ENCODE results near the gene CIAPIN1.

Gene CIAPIN1

GRCh38 chr16:57381791-57382534, 65.2 kb downstream of the CIAPIN1 start:
- DNase-seq: no peak

GRCh38 chr16:57380671-57381462, 66.3 kb downstream of the CIAPIN1 start:
- DNase-seq: no peak

GRCh38 chr16:57379579-57379978, 67.6 kb downstream of the CIAPIN1 start:
- DNase-seq: no peak

All from stimulated activated CD8-positive, alpha-beta memory T cell treated with anti-CD3 and anti-CD28 coated beads, Interleukin-4, amount 100 ng/mL, for 48 hours (primary cell).